AG08396 (cell line): ENCODE measurements around the gene ERV3-1.
"Not testable (repeated sequence)": the region's sequence is repeated elsewhere in the genome, so short reads cannot be mapped to it uniquely, and the experiment has no call there.

Source experiments
- DNase-seq: peaks from one replicate; pipeline ENCODE4 v3.0.0; 2012; ENCODE audit warnings: low spot score, mixed read lengths

Gene ERV3-1, protein sequence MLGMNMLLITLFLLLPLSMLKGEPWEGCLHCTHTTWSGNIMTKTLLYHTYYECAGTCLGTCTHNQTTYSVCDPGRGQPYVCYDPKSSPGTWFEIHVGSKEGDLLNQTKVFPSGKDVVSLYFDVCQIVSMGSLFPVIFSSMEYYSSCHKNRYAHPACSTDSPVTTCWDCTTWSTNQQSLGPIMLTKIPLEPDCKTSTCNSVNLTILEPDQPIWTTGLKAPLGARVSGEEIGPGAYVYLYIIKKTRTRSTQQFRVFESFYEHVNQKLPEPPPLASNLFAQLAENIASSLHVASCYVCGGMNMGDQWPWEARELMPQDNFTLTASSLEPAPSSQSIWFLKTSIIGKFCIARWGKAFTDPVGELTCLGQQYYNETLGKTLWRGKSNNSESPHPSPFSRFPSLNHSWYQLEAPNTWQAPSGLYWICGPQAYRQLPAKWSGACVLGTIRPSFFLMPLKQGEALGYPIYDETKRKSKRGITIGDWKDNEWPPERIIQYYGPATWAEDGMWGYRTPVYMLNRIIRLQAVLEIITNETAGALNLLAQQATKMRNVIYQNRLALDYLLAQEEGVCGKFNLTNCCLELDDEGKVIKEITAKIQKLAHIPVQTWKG

DNA sequence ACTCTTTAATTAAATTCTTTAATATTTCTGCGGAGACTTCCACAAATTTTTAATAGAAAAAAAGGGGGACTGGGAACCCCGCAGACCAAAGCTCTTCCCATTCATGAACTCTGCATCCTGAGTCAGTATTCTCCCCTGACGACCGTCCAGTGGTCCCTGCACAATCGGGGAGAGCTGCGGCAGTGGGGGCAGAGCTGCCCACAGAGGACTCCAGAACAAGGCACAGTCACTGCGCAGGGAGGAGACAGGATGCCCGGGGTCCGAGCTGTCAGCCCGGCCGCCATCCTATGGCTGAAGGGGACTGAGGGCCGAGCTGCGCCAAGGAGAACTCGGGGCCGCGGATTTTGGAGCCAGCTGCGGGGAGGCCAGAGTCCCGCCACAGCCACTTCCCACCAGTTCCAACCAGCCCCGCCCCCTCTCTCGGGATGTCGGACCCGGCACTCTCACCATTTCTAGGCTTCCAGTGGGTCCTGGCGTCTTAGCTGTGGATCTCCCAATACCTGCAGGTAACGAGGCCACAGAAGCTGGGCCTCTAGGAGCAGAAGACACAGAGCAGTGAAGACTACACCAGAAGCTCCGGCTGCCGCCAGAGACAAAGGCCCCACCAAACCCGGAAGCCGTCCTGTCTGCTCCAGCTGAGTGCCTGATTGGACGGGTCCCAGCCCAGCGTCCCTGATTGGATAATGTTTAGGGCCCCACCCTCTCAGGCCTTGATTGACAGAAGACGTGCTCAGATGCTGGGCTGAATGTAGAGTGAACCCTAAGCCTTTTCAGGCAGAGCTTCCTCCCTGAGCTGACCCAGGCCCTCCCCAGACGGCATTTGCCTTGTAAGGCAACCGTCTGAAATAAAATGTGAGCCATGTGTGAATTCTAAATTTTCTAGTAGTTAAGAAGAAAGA lies at the start of gene ERV3-1:
ERV3-1 (minus strand) TSS at position 594 of the 899 bp plus-strand sequence. CDS start 13,661 bp downstream, outside the sequence.
- peak; percentile 92 for DNase-seq

DNA sequence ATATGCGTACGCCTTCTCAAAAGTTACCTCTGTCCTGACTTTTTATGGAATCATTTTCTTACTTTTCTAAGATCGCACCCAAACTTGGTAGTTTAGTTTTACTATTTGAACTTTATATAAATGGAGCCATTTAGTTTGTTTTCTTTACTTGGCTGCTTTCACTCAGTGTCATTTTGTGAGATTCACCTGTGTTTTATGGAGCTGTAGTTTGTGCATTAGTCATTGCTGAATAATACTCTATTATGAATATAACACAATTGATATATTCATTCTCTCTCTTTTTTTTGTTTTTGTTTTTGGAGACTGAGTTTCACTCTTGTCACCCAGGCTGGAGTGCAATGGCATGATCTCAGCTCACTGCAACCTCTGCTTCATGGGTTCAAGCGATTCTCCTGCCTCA lies 49.3 kb upstream of the ERV3-1 start:
- not testable (repeated sequence) for DNase-seq

DNA sequence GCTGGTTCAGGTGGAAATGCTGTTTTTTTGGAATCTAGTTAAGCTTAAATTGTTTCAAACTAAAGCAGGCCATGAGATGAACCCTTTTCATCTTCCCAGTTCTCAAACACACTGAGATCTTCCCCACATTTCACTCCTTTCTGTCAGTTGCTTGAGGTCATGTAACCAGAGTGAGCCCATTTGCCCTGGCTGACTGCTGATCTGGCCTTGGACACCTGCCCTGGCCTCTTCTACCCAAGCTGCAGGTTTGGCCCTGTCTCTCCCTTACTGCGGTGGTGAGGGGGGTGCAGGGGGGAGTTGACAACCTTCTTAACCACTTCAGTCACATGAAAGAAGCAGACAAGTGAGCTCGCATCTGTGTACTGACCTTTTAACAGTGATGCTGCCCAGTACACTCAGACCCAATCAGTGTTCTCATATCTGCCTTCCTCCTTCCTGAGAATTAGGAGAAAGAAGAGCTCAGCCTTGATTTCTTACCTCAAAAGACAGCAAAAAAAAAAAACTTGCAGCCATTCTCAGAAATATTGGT lies 48.0 kb upstream of the ERV3-1 start:
- DNase-seq = not testable (repeated sequence)

GRCh38 chr7:65051654-65052053 lies 45.2 kb upstream of the ERV3-1 start:
- DNase-seq = not testable (repeated sequence)

GRCh38 chr7:65051139-65051538 lies 44.7 kb upstream of the ERV3-1 start:
- DNase-seq = not testable (repeated sequence)

DNA sequence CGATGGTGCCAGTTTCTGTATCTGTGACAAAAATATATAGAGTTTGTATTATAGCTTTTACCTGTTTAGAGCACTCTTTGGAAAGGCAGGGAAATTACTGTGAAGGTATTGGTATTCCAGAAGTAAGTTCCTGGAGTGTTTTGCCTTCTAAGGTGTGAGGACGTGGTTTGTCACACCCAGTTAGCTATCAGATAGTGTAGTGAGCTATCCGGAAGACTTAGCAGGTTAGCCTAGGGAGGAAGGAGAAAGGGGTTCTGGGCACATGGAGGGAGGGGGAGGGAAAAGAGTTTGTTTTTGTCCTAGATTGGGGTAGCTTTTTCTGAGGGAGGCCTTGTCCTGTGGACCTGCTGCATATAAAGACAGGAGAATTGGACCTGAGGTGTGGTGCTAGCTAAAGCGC lies 39.8 kb upstream of the ERV3-1 start:
- DNase-seq = not testable (repeated sequence)

DNA sequence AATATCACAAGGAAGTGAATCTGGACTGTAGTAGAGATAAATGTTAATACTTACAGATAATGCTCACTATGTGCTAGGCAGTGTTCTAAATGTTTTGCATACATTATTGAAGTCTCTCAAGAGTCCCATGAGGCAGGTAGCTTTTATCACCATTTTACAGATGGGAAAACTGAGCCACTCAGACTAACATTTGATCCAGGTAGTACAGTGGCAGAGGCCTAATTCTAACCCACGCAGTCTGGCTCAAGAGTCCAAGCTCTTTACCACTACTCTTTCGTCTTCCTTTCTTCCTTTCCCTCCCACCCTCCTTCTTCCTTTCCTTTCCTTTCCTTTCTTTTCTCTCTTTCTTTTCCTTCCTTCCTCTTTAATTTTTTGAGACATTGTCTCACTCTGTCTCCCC lies 39.1 kb upstream of the ERV3-1 start:
- DNase-seq = not testable (repeated sequence)

- peak; percentile 7 for DNase-seq
Observed at GRCh38 chr7:65038767-65039166, 32.3 kb upstream of the ERV3-1 start.

DNA sequence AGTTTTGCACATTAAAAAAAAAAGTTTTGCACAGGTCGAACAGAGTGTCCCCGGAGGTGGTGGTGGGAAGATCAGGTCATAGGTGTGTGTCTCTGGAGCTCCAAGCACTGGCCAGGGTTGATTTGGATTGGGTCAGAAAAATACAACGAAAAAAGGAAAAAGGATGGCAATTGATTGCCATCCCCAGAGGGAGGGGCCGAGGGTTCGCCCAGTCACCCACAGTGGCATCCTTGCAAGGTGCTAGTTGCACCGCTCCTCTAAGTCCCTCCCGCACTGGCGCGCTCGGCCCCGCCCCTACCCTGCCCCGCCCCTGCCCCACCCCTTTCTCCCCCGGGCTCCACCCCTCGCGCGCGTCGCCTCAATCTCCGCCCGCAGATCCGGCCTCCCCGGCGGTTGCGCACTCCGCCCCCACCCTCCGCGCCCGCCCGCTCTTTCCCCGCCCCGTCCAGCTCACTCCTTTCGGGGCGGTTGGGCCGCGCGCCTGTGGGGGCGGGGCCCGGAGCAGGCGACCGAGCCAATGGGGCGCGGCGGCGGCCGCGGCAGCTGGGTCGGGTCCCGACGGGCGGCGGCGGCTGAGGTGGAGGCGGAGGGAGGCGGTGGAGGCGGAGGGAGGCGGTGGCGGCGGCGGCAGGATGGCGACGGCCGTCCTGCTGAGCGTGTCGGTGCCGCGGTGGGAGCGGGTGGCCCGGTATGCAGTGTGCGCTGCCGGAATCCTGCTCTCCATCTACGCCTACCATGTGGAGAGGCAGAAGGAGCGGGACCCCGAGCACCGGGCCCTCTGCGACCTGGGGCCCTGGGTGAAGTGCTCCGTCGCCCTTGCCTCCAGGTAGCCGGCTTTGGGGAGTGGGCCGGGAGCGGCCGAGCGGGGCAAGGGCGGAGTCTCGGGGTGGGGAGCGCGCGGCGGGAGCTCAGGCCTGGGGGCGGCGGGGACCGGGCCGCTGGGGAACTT lies 31.5 kb upstream of the ERV3-1 start:
- DNase-seq = peak; percentile 95

GRCh38 chr7:65036526-65036925 lies 30.0 kb upstream of the ERV3-1 start:
- DNase-seq = not testable (repeated sequence)

GRCh38 chr7:65035469-65035868 lies 29.0 kb upstream of the ERV3-1 start:
- not testable (repeated sequence) for DNase-seq

DNA sequence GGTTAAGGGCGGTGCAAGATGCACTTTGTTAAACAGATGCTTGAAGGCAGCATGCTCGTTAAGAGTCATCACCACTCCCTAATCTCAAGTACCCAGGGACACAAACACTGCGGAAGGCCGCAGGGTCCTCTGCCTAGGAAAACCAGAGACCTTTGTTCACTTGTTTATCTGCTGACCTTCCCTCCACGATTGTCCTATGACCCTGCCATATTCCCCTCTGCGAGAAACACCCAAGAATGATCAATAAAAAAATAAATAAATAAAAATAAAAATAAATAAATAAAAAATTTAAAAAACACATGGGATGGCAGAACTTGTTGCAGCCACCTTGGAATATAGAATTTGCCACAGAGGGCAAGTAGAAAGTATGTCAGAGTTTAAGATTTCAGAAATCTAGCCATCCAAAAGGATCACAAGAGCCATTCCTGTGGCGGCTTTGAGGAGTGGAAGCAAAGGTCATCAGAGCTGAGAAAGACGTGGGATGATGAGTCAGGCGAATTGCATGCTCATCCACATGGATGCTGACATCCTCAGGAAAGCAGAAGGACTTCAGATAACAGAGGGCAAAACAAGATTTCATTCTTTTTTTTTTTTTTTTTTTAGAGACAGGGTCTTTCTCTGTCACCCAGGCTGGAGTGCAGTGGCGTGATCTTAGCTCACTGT lies 27.8 kb upstream of the ERV3-1 start:
- peak; percentile 21 for DNase-seq

GRCh38 chr7:65033391-65033790 lies 26.9 kb upstream of the ERV3-1 start:
- DNase-seq = not testable (repeated sequence)

- DNase-seq = not testable (repeated sequence)
Observed at GRCh38 chr7:65025023-65025422, 18.5 kb upstream of the ERV3-1 start.

DNA sequence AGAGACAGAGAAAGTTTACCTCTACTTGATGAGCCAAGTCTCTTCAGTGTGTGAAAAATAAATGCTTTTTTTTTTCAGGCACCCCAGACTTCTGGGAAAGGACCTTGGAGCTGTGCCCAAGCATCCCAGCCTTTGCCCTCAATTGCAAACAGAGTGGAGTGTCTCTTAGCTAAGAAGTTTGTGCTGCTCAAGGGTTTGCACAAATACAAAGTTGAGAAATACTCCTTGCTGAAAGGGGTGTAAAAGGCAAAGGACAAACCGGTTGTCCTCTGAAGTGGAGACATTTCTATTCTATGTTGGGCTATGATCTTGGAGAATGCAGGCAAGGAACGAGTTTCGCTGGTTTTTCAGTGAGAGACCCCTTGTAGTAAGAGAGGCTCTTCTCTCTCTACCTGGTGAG lies 14.5 kb upstream of the ERV3-1 start:
- DNase-seq = not testable (repeated sequence)

DNA sequence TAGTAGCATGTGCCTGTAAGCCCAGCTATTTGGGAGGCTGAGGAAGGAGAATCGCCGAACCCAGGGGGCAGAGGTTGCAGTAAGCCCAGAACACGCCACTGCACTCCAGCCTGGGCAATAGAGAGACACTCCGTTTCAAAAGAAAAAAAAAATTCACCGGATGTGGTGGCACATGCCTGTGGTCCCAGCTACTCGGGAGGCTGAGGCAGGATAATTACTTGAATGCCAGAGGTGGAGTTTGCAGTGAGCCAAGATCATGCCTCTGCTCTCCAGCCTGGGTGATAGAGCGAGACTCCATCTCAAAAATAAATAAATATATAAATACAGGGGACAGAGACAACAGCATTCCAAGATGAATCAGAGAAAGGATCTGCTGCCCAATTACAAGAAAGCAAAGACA lies 3.4 kb upstream of the ERV3-1 start:
- not testable (repeated sequence) for DNase-seq

DNA sequence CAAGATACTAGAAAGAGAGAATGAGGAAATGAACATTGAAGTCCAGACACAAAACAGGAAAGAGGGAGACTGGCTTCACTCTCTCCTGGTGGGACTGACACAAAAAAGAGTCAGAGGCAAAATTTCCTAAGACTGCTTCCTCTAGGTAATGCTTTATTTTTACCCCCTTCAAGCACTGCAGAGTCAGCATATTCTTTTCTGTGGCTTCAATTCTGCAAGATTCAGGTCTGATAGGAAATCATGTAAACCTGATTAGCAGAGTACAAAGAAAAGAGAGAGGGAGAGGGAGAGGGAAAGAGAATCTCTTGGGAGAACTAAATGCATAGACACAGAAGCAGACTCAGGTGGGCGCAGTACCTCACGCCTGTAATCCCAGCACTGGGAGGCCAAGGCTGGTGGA lies 2.9 kb upstream of the ERV3-1 start:
- not testable (repeated sequence) for DNase-seq

GRCh38 chr7:65007036-65007435 lies 549 bp upstream of the ERV3-1 start:
- DNase-seq = not testable (repeated sequence)

GRCh38 chr7:65004575-65004974 lies 1.9 kb downstream of the ERV3-1 start:
- DNase-seq = no peak

- no peak for DNase-seq
Observed at GRCh38 chr7:65002972-65003585, 3.4 kb downstream of the ERV3-1 start.
